GM12878 (cell line): ENCODE measurements around the gene FOXK2. TPM values are rescaled to one million over a fixed set of nuclear protein-coding genes. Genes with fewer than 3 reads are reported as not detected.

Experiments
- FOS ChIP-seq: IDR thresholded peaks from 3 replicates; pipeline ENCODE4 v1.6.1; 2011; ENCODE audit warnings: borderline replicate concordance; ENCODE audit not compliant: insufficient read length; ENCODE audit errors: extremely low read depth
- GABPA ChIP-seq: IDR thresholded peaks from 2 replicates; pipeline ENCODE4 v1.6.1; 2014; ENCODE audit warnings: antibody characterized with exemption, low read depth, mild to moderate bottlenecking, inconsistent platforms
- NR2C1 ChIP-seq: fragments of 450-650 bp; IDR thresholded peaks from 2 replicates; pipeline ENCODE4 v1.6.1; 2017; ENCODE audit warnings: antibody characterized with exemption, mild to moderate bottlenecking, moderate library complexity
- REST ChIP-seq: IDR thresholded peaks from 2 replicates; pipeline ENCODE4 v1.6.1; 2012; ENCODE audit warnings: mild to moderate bottlenecking, low read depth, low read length
- SKIL ChIP-seq: fragments of 450-650 bp; IDR thresholded peaks from 2 replicates; pipeline ENCODE4 v1.6.1; 2017; ENCODE audit warnings: mild to moderate bottlenecking, low read depth, inconsistent platforms; ENCODE audit not compliant: poor library complexity, severe bottlenecking
- STAT1 ChIP-seq: fragments of 450-650 bp; conservative IDR thresholded peaks from 2 replicates; pipeline ENCODE4 v1.6.1; 2014; ENCODE audit warnings: antibody characterized with exemption, mild to moderate bottlenecking
- TCF3 ChIP-seq: IDR thresholded peaks from 2 replicates; pipeline ENCODE4 v1.6.1; 2012; ENCODE audit warnings: low read depth, mild to moderate bottlenecking, low read length, borderline replicate concordance; ENCODE audit not compliant: insufficient read depth
- ZNF274 ChIP-seq: IDR thresholded peaks from one replicate; pipeline ENCODE4 v1.8.0; 2011; ENCODE audit not compliant: insufficient read length, insufficient read depth
- polyA plus RNA-seq, 11 experiments: library from polyadenylated mRNA; depleted of rRNA in 4 of 11; unstranded in 6 of 11; stranded (reverse) in 5 of 11; fragments of >200 nt; fragmentation: Nextera tagmentation in 4 of 11; fragmentation: Illumina TruSeq in 1 of 11; extraction: Ambion mirVana in 4 of 11; extraction: Trizol in 1 of 11; gene quantifications; 1 replicate in 1 of 11; 2 replicates in 10 of 11; pipeline versions ENCODE4 v1.2.1 to v1.2.3, GENCODE V29; 2011 to 2016; ENCODE audit warnings: inconsistent platforms in 2 of 11, missing spikeins in 2 of 11, low read depth in 1 of 11
- total RNA-seq, 4 experiments: library from RNA; depleted of rRNA in 3 of 4; stranded (reverse); fragments of >200 nt in 3 of 4; fragmentation: Illumina TruSeq in 1 of 4; extraction: Trizol in 1 of 4; gene quantifications; 2 replicates each; pipeline versions ENCODE4 v1.2.1 to v1.2.3, GENCODE V29; 2013 to 2021

FOXK2 gene
- total and polyA plus RNA-seq, 10 of the 15 experiments (the other 5 are each of a cell fraction or from before 2014, with no cell fraction given), result 2.4 to 56.8 (median 34.4) TPM

GRCh38 chr17:82616021-82616711 is 96.6 kb downstream of the FOXK2 start (continued):
- TF ChIP-seq ZNF274, result no peak
- no peak for TF ChIP-seq REST
- TF ChIP-seq TCF3, result no peak
- no peak for TF ChIP-seq FOS
- no peak for TF ChIP-seq NR2C1
- no peak for TF ChIP-seq GABPA
- no peak for TF ChIP-seq STAT1
- no peak for TF ChIP-seq SKIL
